DND-41 (cell line): Measurements from ENCODE around the gene GBP1.

ENCODE experiments used
- EZH2 ChIP-seq: IDR thresholded peaks from 3 replicates; pipeline ENCODE4 v1.6.1; 2012; ENCODE audit warnings: borderline replicate concordance, low read depth, mild to moderate bottlenecking, moderate library complexity, low read length, inconsistent platforms; ENCODE audit not compliant: severe bottlenecking
- TF ChIP-seq, protein P1 (sequence below): IDR thresholded peaks from 2 replicates; pipeline ENCODE4 v1.5.1; 2012; ENCODE audit warnings: borderline replicate concordance, low read length, moderate library complexity, mild to moderate bottlenecking; ENCODE audit not compliant: poor library complexity, severe bottlenecking; ENCODE audit errors: extremely low read depth

- TF ChIP-seq, protein P1, sequence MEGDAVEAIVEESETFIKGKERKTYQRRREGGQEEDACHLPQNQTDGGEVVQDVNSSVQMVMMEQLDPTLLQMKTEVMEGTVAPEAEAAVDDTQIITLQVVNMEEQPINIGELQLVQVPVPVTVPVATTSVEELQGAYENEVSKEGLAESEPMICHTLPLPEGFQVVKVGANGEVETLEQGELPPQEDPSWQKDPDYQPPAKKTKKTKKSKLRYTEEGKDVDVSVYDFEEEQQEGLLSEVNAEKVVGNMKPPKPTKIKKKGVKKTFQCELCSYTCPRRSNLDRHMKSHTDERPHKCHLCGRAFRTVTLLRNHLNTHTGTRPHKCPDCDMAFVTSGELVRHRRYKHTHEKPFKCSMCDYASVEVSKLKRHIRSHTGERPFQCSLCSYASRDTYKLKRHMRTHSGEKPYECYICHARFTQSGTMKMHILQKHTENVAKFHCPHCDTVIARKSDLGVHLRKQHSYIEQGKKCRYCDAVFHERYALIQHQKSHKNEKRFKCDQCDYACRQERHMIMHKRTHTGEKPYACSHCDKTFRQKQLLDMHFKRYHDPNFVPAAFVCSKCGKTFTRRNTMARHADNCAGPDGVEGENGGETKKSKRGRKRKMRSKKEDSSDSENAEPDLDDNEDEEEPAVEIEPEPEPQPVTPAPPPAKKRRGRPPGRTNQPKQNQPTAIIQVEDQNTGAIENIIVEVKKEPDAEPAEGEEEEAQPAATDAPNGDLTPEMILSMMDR, result no peak
- no peak for TF ChIP-seq EZH2
Measured at GRCh38 chr1:89112871-89113613, 48.0 kb upstream of the GBP1 start.
